T-helper 22 cell (primary cell): ENCODE data around the gene FRA10AC1.
"Not testable (repeated sequence)": the region's sequence is repeated elsewhere in the genome, so short reads cannot be mapped to it uniquely, and the experiment has no call there.

ENCODE experiments used
- DNase-seq: peaks from one replicate; pipeline ENCODE4 v3.0.0-alpha.2; 2020; ENCODE audit warnings: low read depth

FRA10AC1 gene

DNA sequence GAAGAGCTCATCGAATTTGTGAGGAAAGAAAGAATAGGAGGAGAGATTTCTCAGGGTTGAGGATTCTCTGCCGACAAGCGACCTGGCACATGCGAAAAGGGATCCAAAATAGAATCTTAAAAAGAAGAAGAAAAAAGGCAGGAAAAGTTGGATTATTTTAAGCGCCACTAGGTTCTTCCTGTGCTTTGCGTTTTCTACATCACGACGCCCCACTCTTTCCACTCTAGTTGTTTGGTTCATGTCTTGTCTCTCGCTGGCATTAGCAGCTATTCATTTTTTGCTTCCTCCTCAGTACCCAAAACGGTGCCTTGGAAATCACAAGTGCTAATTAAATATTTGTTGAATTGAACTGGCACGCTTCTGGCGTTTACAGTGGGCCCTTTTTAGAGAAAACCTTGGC lies 674 bp upstream of the FRA10AC1 start:
- DNase-seq, result no peak

- no peak for DNase-seq
Observed at GRCh38 chr10:93701866-93702209, 554 bp downstream of the FRA10AC1 start.

- no peak for DNase-seq
Observed at GRCh38 chr10:93697207-93697606, 5.2 kb downstream of the FRA10AC1 start.

GRCh38 chr10:93696582-93696981 lies 5.8 kb downstream of the FRA10AC1 start:
- DNase-seq, result not testable (repeated sequence)

- no peak for DNase-seq
Observed at GRCh38 chr10:93695740-93696139, 6.7 kb downstream of the FRA10AC1 start.

DNA sequence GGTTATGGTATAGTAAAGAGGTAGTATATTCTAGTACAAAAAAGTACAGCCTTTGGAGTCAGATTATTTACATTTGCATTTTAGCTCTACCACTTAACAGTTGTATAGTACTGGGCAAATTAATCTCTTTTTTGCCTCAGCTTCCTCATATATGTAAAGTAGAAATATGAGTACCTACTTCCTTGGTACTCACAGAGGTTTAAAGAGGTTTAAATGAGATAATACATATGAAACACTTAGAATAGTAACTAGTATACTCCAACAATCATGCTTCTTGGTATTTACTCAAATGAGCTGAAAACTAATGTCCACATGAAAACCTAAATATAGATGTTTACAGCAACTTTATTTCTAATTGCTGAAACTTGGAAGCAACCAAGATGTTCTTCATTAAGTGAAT lies 14.7 kb downstream of the FRA10AC1 start:
- no peak for DNase-seq

GRCh38 chr10:93680412-93681047 lies 21.9 kb downstream of the FRA10AC1 start:
- no peak for DNase-seq

GRCh38 chr10:93678805-93679587 lies 23.4 kb downstream of the FRA10AC1 start:
- no peak for DNase-seq

DNA sequence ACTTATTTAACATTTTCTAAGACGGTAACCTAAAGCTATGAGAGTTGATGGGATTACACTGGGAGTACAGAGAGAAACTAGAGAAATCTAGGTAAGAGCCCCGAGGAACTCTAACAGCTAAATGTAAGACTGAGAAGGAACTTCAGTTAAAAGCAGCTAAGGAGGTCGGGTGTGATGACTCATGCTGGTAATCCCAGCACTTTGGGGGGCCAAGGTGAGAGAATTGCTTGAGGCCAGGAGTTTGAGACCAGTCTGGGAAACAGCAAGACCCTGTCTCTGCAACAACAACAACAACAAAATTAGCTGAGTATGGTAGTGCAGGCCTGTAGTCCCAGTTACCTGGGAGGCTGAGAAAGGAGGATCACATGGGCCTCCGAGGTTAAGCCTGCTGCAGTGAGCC lies 24.0 kb downstream of the FRA10AC1 start:
- no peak for DNase-seq

DNA sequence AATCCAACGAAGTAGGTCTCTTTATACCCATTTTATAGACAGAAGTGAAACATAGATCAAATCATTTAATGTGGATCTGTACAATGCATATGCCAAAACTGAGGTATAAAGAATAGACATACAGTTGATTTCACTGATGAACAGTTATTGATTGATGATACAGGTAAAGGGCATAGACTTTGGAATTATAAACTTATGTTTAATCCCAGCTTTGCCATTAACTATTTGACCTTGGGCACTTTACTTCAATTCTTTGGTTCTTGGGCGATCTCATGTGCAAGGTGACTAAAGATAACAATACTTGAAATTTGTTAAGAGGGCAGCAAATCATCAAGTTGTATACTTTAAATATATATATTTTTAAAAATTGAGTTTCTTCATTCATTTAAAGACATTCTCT lies 28.6 kb downstream of the FRA10AC1 start:
- no peak for DNase-seq

- DNase-seq, result no peak
Observed at GRCh38 chr10:93672890-93673289, 29.5 kb downstream of the FRA10AC1 start.

GRCh38 chr10:93672022-93672678 lies 30.2 kb downstream of the FRA10AC1 start:
- no peak for DNase-seq

DNA sequence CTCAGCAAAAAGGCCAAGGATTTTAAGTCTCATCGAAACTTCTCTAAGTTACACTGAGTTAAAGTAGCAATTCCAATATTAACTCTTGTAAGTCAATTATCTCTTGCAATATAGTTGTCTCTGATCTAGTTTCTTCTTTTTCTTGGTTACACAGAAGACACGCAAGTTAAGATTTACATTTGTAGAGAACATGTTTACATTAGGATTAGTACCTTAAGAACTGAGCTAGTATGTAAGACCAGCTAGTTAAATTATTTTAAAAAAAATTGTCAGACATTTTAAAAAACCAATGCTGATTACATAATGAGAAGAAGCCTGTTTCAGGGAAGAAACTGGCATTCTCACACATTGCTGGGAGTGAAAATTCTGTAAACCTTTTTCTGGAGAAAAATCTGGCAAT lies 31.4 kb downstream of the FRA10AC1 start:
- no peak for DNase-seq

GRCh38 chr10:93670372-93670771 lies 32.0 kb downstream of the FRA10AC1 start:
- DNase-seq, result no peak

- no peak for DNase-seq
Observed at GRCh38 chr10:93667795-93668194, 34.6 kb downstream of the FRA10AC1 start.

GRCh38 chr10:93666030-93666429 lies 36.4 kb downstream of the FRA10AC1 start:
- DNase-seq, result no peak

- DNase-seq, result no peak
Observed at GRCh38 chr10:93657757-93658156, 44.6 kb downstream of the FRA10AC1 start.

- DNase-seq, result no peak
Observed at GRCh38 chr10:93656155-93656554, 46.2 kb downstream of the FRA10AC1 start.

- DNase-seq, result no peak
Observed at GRCh38 chr10:93654201-93654600, 48.2 kb downstream of the FRA10AC1 start.

DNA sequence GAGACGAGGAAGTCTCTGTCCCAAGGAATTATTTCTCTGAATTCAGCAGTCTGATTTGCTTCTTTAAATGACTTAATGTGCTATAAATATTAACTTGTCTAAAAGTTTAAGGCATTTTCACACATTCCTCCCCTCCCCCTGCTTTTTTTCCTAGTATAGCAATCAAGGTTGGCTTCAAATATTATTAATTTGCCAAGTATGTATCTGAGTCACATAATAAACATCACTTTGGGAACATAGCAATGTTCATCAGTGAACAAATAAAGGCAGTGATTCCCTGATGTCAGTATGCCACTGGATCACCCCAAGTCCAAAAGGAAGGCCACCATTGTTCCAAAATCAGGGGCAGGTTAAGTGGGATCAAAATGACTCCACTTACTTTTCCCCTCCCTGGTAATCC lies 49.5 kb downstream of the FRA10AC1 start:
- DNase-seq, result no peak

- no peak for DNase-seq
Observed at GRCh38 chr10:93639791-93640190, 62.6 kb downstream of the FRA10AC1 start.

DNA sequence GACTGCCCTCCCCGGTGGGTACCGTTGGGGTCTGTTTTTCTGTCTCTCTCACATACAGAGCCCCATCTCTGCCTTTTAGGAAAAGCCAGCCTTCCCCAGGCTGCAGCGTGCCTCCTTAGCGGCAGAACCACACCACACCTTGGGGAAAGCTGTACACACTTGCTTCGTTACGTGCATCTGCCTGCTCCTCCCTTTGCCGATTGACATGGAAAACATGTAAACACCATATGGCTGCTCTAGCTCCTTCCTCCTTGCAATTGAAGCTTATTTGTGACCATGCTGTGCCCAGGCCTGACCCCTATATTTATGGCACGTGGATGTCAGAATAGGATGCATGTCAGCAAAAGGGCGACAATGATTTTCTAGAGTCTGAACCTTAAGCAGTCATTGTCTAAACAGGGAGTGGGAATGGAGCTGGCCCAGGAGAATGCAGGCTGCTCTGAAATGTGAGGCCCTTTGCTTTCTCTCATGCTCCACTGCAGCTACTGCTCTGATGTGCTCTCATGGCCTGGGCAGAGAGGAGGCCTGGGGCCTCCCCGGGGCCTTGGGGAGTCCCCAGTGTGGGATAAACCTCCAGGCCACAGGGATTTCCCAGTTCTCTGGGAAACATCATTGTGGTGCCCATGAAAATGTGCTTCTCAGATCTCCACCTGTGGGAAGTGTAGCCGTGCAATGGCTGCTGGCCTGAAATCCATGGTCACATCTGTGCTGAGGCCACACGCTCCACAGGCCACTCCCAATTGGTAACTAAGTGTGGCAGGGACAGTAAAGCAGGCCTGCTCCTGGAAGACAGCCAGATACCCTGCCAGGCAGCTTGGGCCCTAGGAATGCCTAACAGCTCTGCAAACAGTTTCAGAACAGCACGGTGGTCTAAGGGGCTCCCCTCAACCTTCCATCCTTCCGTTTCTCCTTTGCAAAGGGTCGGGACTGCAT lies 71.5 kb downstream of the FRA10AC1 start:
- DNase-seq, result no peak
